Upper lobe of left lung (tissue), 6 donors: ENCODE data around the gene SERPINA12. TPM values are rescaled to one million over a fixed set of nuclear protein-coding genes. Genes with fewer than 3 reads are reported as not detected.
"Not testable (repeated sequence)": the region's sequence is repeated elsewhere in the genome, so short reads cannot be mapped to it uniquely, and the experiment has no call there.

Source experiments
- ATAC-seq, 2 donors: fragments of 200-7000 bp; cut with Tn5 transposase; one replicate each; pipeline ENCODE4 v1.9.1; 2022; ENCODE audit warnings: mild to moderate bottlenecking in 2 of 2, moderate library complexity in 2 of 2; ENCODE audit not compliant: low FRiP score in 2 of 2
- DNase-seq, 2 donors: peaks; one replicate each; pipeline ENCODE4 v3.0.0-alpha.2; 2019 to 2020
- H3K27ac ChIP-seq, 4 donors: fragments of 200-600 bp; sonication (generic); one replicate each; pipeline ENCODE4 v1.5.1; 2016 to 2019
- H3K27me3 ChIP-seq, 4 donors: fragments of 200-600 bp; sonication (generic); one replicate each; pipeline ENCODE4 v1.5.1; 2017 to 2019
- H3K36me3 ChIP-seq, 4 donors: fragments of 200-600 bp; sonication (generic); one replicate each; pipeline ENCODE4 v1.5.1; 2016 to 2019
- H3K4me1 ChIP-seq, 4 donors: fragments of 200-600 bp; sonication (generic); one replicate each; pipeline ENCODE4 v1.5.1; 2018 to 2019
- H3K4me3 ChIP-seq, 4 donors: fragments of 200-600 bp; sonication (generic); one replicate each; pipeline ENCODE4 v1.5.1; 2017 to 2019; ENCODE audit warnings: mild to moderate bottlenecking in 2 of 4, moderate library complexity in 1 of 4
- H3K9me3 ChIP-seq, 4 donors: fragments of 200-600 bp; sonication (generic); one replicate each; pipeline ENCODE4 v1.5.1; 2018 to 2019
- EP300 ChIP-seq, 4 donors: sonication (generic); formaldehyde crosslinking; IDR thresholded peaks; one replicate each; pipeline ENCODE4 v1.5.1; 2017; ENCODE audit warnings: antibody characterized with exemption in 4 of 4, control low read depth in 2 of 4
- POLR2A ChIP-seq, 4 donors: fragments of 450-650 bp; IDR thresholded peaks; one replicate each; pipeline ENCODE4 v1.5.1; 2016 to 2017; ENCODE audit warnings: antibody characterized with exemption in 4 of 4, mild to moderate bottlenecking in 2 of 4
- POLR2AphosphoS5 ChIP-seq, 2 donors: sonication (generic); formaldehyde crosslinking; IDR thresholded peaks; one replicate each; pipeline ENCODE4 v1.5.1; 2017; ENCODE audit warnings: antibody characterized with exemption in 2 of 2
- WGBS, 2 donors: methylation state at CpG; one replicate each; pipeline ENCODE4 v1.1.5; 2017 to 2018; 5-methylcytosine and 5-hydroxymethylcytosine counted together
- total RNA-seq, 6 donors: library from RNA; depleted of rRNA in 4 of 6; stranded (reverse); fragments of >200 nt in 4 of 6; gene quantifications; one replicate each; pipeline versions ENCODE4 v1.1.0 to v1.2.1, GENCODE V29; 2016 to 2021
- TF ChIP-seq, protein P1 (sequence below), 6 experiments: fragments of 450-650 bp in 4 of 6; fragments of 200-600 bp in 2 of 6; sonication (generic) in 2 of 6; IDR thresholded peaks; one replicate each; pipeline ENCODE4 v1.5.1; 2016 to 2019; ENCODE audit warnings: antibody characterized with exemption in 6 of 6
- donor health status: DM: no; HTN: no; CAD: no; lungs with moderate emphysema.
- donor health status: DM: no; HTN: yes; CAD: no; lungs with severe emphysema.

The SERPINA12 gene
- total RNA-seq, 6 donors from 2014 or later, result not detected

DNA sequence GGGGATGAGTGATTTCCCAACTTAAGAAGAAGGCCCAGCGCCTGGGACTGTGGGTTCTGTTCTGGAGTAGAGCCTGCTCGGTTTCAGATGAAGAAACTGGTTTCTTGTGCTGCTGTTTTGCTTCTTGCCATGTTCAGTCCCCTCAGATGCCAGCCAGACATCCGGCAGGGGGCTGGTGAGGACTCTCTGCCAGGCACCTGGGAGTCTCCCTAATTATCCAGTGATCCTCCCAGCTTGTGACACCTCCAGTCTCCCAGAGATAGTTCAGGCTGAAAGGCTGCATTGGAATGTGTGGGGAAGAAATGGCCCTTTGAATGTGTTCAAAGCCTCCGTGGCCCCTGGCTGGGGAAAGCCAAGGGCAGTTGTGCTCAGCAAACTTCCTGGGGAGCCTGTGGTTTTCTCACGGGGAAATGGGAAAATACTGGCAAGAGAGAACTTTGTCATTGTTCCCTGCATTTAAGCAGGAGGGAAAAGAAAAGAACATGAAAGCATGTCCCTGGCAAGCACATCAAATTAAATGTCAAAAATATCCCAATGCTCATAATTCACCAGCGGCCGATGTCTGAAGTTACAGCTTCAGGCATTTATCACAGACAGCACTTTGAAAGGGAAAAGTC is 8.5 kb upstream of the SERPINA12 start:
- H3K36me3 ChIP-seq, result no peaks in the 10 kb centered on the region
- H3K27me3 ChIP-seq, result no peaks in the 10 kb centered on the region
- TF ChIP-seq POLR2A (IDR thresholded peaks at IDR 0.05), result no peak
- TF ChIP-seq, protein P1, sequence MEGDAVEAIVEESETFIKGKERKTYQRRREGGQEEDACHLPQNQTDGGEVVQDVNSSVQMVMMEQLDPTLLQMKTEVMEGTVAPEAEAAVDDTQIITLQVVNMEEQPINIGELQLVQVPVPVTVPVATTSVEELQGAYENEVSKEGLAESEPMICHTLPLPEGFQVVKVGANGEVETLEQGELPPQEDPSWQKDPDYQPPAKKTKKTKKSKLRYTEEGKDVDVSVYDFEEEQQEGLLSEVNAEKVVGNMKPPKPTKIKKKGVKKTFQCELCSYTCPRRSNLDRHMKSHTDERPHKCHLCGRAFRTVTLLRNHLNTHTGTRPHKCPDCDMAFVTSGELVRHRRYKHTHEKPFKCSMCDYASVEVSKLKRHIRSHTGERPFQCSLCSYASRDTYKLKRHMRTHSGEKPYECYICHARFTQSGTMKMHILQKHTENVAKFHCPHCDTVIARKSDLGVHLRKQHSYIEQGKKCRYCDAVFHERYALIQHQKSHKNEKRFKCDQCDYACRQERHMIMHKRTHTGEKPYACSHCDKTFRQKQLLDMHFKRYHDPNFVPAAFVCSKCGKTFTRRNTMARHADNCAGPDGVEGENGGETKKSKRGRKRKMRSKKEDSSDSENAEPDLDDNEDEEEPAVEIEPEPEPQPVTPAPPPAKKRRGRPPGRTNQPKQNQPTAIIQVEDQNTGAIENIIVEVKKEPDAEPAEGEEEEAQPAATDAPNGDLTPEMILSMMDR (IDR thresholded peaks at IDR 0.05), result no peak
- TF ChIP-seq POLR2AphosphoS5 (IDR thresholded peaks at IDR 0.05), result no peak
- TF ChIP-seq EP300 (IDR thresholded peaks at IDR 0.05), result no peak
- DNase-seq, result no peak
- no peaks in the 10 kb centered on the region for H3K4me1 ChIP-seq
- WGBS, 2 donors, result 47 to 56% methylated on average over 7 of the region's 7 CpGs
- H3K27ac ChIP-seq, result no peak overlapping the region
- H3K4me3 ChIP-seq, result no peak overlapping the region
- ATAC-seq, result no peak
- no peaks in the 10 kb centered on the region for H3K9me3 ChIP-seq

DNA sequence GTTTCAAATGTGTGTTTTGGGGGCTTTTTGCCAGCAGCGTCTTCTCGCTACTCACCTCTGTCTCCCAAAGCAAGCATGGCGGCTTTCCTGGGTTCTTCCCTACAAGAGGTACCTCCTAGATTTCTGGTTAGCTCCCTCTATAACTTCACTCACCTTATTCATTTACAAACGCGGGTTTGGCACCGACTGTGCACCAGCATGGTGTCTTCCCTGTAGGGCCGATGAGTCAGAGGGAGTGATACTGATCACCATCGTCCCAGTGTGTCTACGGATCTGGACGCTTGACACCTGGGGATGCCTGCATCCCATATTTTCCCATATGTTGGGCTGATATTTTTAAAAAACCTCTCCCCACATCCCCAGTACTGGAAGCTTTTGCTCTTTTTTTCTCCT is 8.0 kb upstream of the SERPINA12 start:
- no peak for ATAC-seq
- TF ChIP-seq POLR2AphosphoS5 (IDR thresholded peaks at IDR 0.05) (no peak), EP300 (IDR thresholded peaks at IDR 0.05) (no peak), POLR2A (IDR thresholded peaks at IDR 0.05) (no peak)
- TF ChIP-seq, protein P1 (IDR thresholded peaks at IDR 0.05), result no peak
- 73 to 76% methylated on average over 10 of the region's 10 CpGs for WGBS, 2 donors

DNA sequence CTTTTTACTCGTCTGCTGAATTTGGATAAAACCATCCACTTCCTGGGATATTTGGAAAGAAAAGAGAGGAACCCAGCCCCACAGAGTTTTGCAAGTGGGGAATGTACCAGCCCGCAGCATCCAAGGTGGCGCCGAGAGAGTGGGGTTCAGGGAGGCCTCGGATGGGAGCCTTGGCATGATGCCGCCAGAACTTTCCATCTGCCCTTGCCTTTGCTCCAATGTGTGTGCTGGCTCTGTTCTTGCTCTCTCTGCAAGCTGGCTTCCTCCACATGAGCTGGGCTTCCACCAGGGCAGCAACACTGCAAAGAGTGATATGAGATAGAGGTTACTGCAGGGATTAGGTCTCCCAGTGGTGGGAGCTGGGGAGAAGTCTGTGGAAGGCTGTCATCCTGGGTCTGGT is 6.6 kb upstream of the SERPINA12 start:
- no peak for DNase-seq
- TF ChIP-seq POLR2A (IDR thresholded peaks at IDR 0.05) (no peak), POLR2AphosphoS5 (IDR thresholded peaks at IDR 0.05) (no peak)
- TF ChIP-seq, protein P1 (IDR thresholded peaks at IDR 0.05), result no peak
- H3K36me3 ChIP-seq, result no peaks in the 10 kb centered on the region
- 85 to 97% methylated on average over 4 to 6 of the region's 6 CpGs for WGBS, 2 donors
- no peaks in the 10 kb centered on the region for H3K4me1 ChIP-seq
- no peaks in the 10 kb centered on the region for H3K9me3 ChIP-seq
- no peak overlapping the region for H3K27ac ChIP-seq
- no peak overlapping the region for H3K4me3 ChIP-seq
- no peak for ATAC-seq
- no peaks in the 10 kb centered on the region for H3K27me3 ChIP-seq

More for the DNA sequence above, 8.0 kb upstream of the SERPINA12 start:
- Histone ChIP-seq H3K36me3 (no peaks in the 10 kb centered on the region), H3K27me3 (no peaks in the 10 kb centered on the region), H3K27ac (no peak overlapping the region), H3K4me1 (no peaks in the 10 kb centered on the region), H3K9me3 (no peaks in the 10 kb centered on the region), H3K4me3 (no peak overlapping the region)
- DNase-seq, result no peak

DNA sequence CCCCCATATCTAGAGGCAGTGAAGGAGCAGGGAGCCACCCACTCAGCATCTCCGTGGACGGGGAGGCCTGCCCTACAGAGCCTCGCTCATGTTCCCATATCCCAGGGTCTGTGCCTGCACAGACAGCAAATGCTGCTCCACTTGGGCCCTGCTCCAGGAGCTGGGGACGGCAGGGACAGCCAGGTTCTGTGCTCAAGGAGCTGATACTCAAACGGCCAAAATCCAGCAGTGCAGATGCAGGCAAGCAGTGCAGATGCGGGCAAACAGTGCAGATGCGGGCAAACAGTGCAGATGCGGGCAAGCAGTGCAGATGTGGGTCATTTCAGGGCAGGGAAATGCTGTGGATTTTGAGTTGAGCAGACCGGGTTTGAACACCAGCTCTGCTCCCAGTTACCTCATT is 6.2 kb upstream of the SERPINA12 start:
- Histone ChIP-seq H3K27ac (no peak overlapping the region), H3K9me3 (no peaks in the 10 kb centered on the region), H3K27me3 (no peaks in the 10 kb centered on the region), H3K4me1 (no peaks in the 10 kb centered on the region), H3K36me3 (no peaks in the 10 kb centered on the region), H3K4me3 (no peak overlapping the region)
- WGBS, 2 donors, result 81 to 88% methylated on average over 7 to 8 of the region's 9 CpGs
- DNase-seq, result no peak
- no peak for ATAC-seq
- TF ChIP-seq POLR2A (IDR thresholded peaks at IDR 0.05) (no peak), EP300 (IDR thresholded peaks at IDR 0.05) (no peak), POLR2AphosphoS5 (IDR thresholded peaks at IDR 0.05) (no peak)
- TF ChIP-seq, protein P1 (IDR thresholded peaks at IDR 0.05), result no peak

DNA sequence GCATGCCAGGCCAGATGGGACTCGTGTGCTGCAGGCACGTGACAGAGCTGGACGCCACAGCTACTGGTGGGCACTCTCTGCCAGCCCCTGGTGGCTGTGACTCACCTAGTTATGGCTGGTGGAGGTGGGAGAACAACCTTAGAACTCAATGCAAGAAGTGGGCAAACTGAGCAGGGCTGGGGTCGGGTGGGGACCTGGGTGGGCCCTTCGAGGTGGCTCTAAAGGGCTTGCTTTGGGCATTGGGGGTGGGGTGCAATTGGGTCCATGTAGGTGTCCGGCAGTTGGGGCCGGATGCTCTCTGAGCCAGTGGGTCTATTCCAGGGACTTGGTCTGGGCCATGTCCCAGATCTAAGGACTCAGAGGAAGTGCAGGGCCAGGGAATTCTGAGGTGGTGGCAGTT is 5.1 kb upstream of the SERPINA12 start:
- Histone ChIP-seq H3K9me3 (no peaks in the 10 kb centered on the region), H3K4me1 (no peaks in the 10 kb centered on the region), H3K4me3 (no peak overlapping the region), H3K27me3 (no peaks in the 10 kb centered on the region), H3K27ac (no peak overlapping the region), H3K36me3 (no peaks in the 10 kb centered on the region)
- TF ChIP-seq POLR2A (IDR thresholded peaks at IDR 0.05), result no peak
- no peak for TF ChIP-seq POLR2AphosphoS5 (IDR thresholded peaks at IDR 0.05)
- TF ChIP-seq, protein P1 (IDR thresholded peaks at IDR 0.05), result no peak
- TF ChIP-seq EP300 (IDR thresholded peaks at IDR 0.05), result no peak
- 77 to 92% methylated on average over 5 to 7 of the region's 7 CpGs for WGBS, 2 donors
- DNase-seq, result no peak
- no peak for ATAC-seq

DNA sequence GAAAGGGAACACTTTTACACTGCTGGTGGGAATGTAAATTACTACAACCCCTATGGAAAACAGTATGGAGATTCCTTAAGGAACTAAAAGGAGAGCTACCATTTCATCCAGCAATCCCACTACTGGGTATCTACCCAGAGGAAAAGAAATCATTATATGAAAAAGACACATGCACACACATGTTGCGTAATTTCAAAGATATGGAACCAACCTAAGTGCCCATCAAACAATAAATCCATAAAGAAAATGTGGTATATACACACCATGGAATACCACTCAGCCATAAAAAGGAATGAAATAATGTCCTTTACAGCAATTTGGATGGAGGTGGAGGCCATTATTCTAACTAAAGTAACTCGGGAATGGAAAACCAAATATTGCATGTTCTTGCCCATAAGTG is 1.2 kb upstream of the SERPINA12 start:
- H3K4me1 ChIP-seq, H3K4me3 ChIP-seq, ATAC-seq, H3K27me3 ChIP-seq, H3K36me3 ChIP-seq, DNase-seq, H3K27ac ChIP-seq, H3K9me3 ChIP-seq: not testable (repeated sequence)
- WGBS, 2 donors, result 77 to 80% methylated on average over 2 of the region's 2 CpGs
